K562 (cell line): ENCODE data around the gene EIF5B. TPM values are rescaled to one million over a fixed set of nuclear protein-coding genes. Genes with fewer than 3 reads are reported as not detected.

Experiments
- ATAC-seq: fragments of 200-7000 bp; cut with Tn5 transposase; 3 replicates; pipeline ENCODE4 v1.9.1; 2020; ENCODE audit warnings: moderate library complexity
- BruUV-seq: library from RNA; stranded (reverse); fragments of 400-500 nt; replicated peaks from 2 replicates; lab custom pipeline; 2021; lab: Mats Ljungman, UMichigan
- CTCF ChIA-PET: fragments of 300-600 bp; formaldehyde crosslinking; extraction: SDS; loops from one replicate; lab custom pipeline; 2021; ENCODE audit warnings: low intra/inter-chr PET ratio; lab: Yijun Ruan, JAX
- POLR2A ChIA-PET: fragments of 300-600, 350-650 bp; sonication (Branson Sonifier 250); formaldehyde crosslinking; extraction: SDS; loops from one replicate; lab custom pipeline; 2021; ENCODE audit warnings: antibody characterized with exemption, inconsistent platforms; lab: Yijun Ruan, JAX
- DNase-seq, 4 experiments: peaks; one replicate each; pipeline versions ENCODE4 v3.0.0 to v3.0.0-alpha.2; 2011 to 2018; ENCODE audit warnings: low spot score in 3 of 4, mixed read lengths in 3 of 4; ENCODE audit errors: extremely low read depth in 1 of 4
- FAIRE-seq: peaks from 2 replicates; lab custom pipeline; 2011; peaks lifted over from hg19 to GRCh38; lab: Jason Lieb, UNC
- H2AFZ ChIP-seq: 2 replicates; pipeline ENCODE4 v1.6.0; 2011; ENCODE audit warnings: low read depth, low read length, control low read depth, inconsistent platforms
- H3K27ac ChIP-seq: fragments of 200-600 bp; 3 replicates; pipeline ENCODE4 v1.8.0; 2011; ENCODE audit warnings: low read depth, mild to moderate bottlenecking, control low read depth, inconsistent platforms, low read length, moderate library complexity, mixed read lengths; ENCODE audit errors: extremely low read depth
- H3K27me3 ChIP-seq, 2 experiments: fragments of 300-600 bp in 1 of 2; 2 replicates in 1 of 2; 3 replicates in 1 of 2; pipeline versions ENCODE4 v1.6.0 to v1.8.0; 2011; ENCODE audit warnings: inconsistent platforms in 2 of 2, low read length in 2 of 2, mild to moderate bottlenecking in 1 of 2, mixed read lengths in 1 of 2, moderate library complexity in 1 of 2; ENCODE audit not compliant: control insufficient read depth in 2 of 2, insufficient read depth in 2 of 2
- H3K36me3 ChIP-seq: fragments of 300-600 bp; 3 replicates; pipeline ENCODE4 v1.8.0; 2011; ENCODE audit warnings: mild to moderate bottlenecking, low read length, inconsistent platforms; ENCODE audit not compliant: control insufficient read depth, insufficient read depth
- H3K4me1 ChIP-seq, 2 experiments: fragments of 200-600 bp in 1 of 2; replicated peaks in 1 of 2; 2 replicates in 1 of 2; 3 replicates in 1 of 2; pipeline versions ENCODE4 v1.5.1 to v1.8.0; 2011; ENCODE audit warnings: inconsistent platforms in 2 of 2, low read length in 2 of 2, mild to moderate bottlenecking in 1 of 2, mixed read lengths in 1 of 2, moderate library complexity in 1 of 2; ENCODE audit not compliant: control insufficient read depth in 2 of 2, insufficient read depth in 2 of 2
- H3K4me2 ChIP-seq: 2 replicates; pipeline ENCODE4 v1.6.1; 2011; ENCODE audit warnings: low read length, control low read depth, inconsistent platforms, mixed read lengths; ENCODE audit not compliant: insufficient read depth
- H3K4me3 ChIP-seq: fragments of 200-600 bp; sonication (generic), shearing (Covaris generic); 2 replicates; pipeline ENCODE4 v1.5.1; 2016; ENCODE audit warnings: control low read depth, inconsistent platforms
- H3K79me2 ChIP-seq: fragments of 200-600 bp; 3 replicates; pipeline ENCODE4 v1.8.0; 2011; ENCODE audit warnings: low read length, inconsistent platforms; ENCODE audit not compliant: control insufficient read depth, insufficient read depth
- H3K9ac ChIP-seq, 2 experiments: 2 replicates each; pipeline versions ENCODE4 v1.6.0 to v1.6.1; 2011; ENCODE audit warnings: low read depth in 2 of 2, low read length in 2 of 2, control low read depth in 1 of 2, inconsistent platforms in 1 of 2, mild to moderate bottlenecking in 1 of 2, mixed read lengths in 1 of 2; ENCODE audit not compliant: insufficient read depth in 1 of 2
- H3K9me1 ChIP-seq: one replicate; pipeline ENCODE4 v1.6.0; 2011; ENCODE audit warnings: inconsistent platforms, mild to moderate bottlenecking, low read length, moderate library complexity; ENCODE audit not compliant: control insufficient read depth, insufficient read depth
- H3K9me3 ChIP-seq: replicated peaks from 2 replicates; pipeline ENCODE4 v1.5.1; 2011; ENCODE audit warnings: low read depth, low read length, inconsistent platforms; ENCODE audit not compliant: control insufficient read depth, insufficient read depth
- H4K20me1 ChIP-seq: replicated peaks from 2 replicates; pipeline ENCODE4 v1.6.1; 2011; ENCODE audit warnings: low read length, inconsistent platforms, mixed read lengths; ENCODE audit not compliant: control insufficient read depth, insufficient read depth
- BACH1 ChIP-seq: fragments of 200-800 bp; sonication (Bioruptor generic); IDR thresholded peaks from 2 replicates; pipeline ENCODE4 v1.6.1; 2016; ENCODE audit warnings: missing genetic modification characterization, missing compliant biosample characterization
- CHD2 ChIP-seq: IDR thresholded peaks from 2 replicates; pipeline ENCODE4 v1.6.1; 2011; ENCODE audit warnings: low read depth, low read length
- MEF2D ChIP-seq: conservative IDR thresholded peaks from 2 replicates; pipeline ENCODE4 v1.6.1; 2016; ENCODE audit warnings: low read depth, missing genetic modification characterization, missing compliant biosample characterization
- MTA1 ChIP-seq: fragments of 450-650 bp; IDR thresholded peaks from 2 replicates; pipeline ENCODE4 v1.6.1; 2017; ENCODE audit warnings: borderline replicate concordance
- NCOA2 ChIP-seq, 2 experiments: fragments of 450-650 bp; IDR thresholded peaks; 2 replicates each; pipeline ENCODE4 v1.6.1; 2018; ENCODE audit warnings: mild to moderate bottlenecking in 2 of 2, moderate library complexity in 1 of 2; ENCODE audit not compliant: partially characterized antibody in 2 of 2
- NR2C1 ChIP-seq, 2 experiments: fragments of 450-650 bp; IDR thresholded peaks; 2 replicates each; pipeline ENCODE4 v1.6.1; 2017; ENCODE audit warnings: mild to moderate bottlenecking in 2 of 2, antibody characterized with exemption in 1 of 2, inconsistent platforms in 1 of 2, missing compliant biosample characterization in 1 of 2, missing genetic modification characterization in 1 of 2
- PHB2 ChIP-seq: fragments of 450-650 bp; IDR thresholded peaks from 2 replicates; pipeline ENCODE4 v1.6.1; 2017; ENCODE audit warnings: low read depth
- RBM14 ChIP-seq: fragments of 200-400 bp; formaldehyde crosslinking; IDR thresholded peaks from 2 replicates; pipeline ENCODE4 v1.6.1; 2018; ENCODE audit warnings: low read depth, mild to moderate bottlenecking, low read length, moderate library complexity, borderline replicate concordance; ENCODE audit not compliant: insufficient read depth
- RBM25 ChIP-seq: fragments of 200-400 bp; formaldehyde crosslinking; IDR thresholded peaks from 2 replicates; pipeline ENCODE4 v1.6.1; 2018; ENCODE audit warnings: low read length, low read depth, moderate library complexity; ENCODE audit not compliant: severe bottlenecking
- SMAD3 ChIP-seq: fragments of 450-650 bp; formaldehyde crosslinking; conservative IDR thresholded peaks from 2 replicates; pipeline ENCODE4 v1.4.0; 2020; ENCODE audit warnings: mild to moderate bottlenecking
- TRIM28 ChIP-seq: fragments of 450-650 bp; IDR thresholded peaks from 2 replicates; pipeline ENCODE4 v1.6.1; 2017
- ZKSCAN1 ChIP-seq: fragments of 150-350 bp; IDR thresholded peaks from 2 replicates; pipeline ENCODE4 v1.6.1; 2016; ENCODE audit warnings: low read depth, low read length
- ZNF431 ChIP-seq: sonication (generic); formaldehyde crosslinking; IDR thresholded peaks from 2 replicates; pipeline ENCODE4 v1.8.0; 2022; ENCODE audit warnings: mild to moderate bottlenecking, missing genetic modification reagents
- ZNF766 ChIP-seq: fragments of 200-800 bp; sonication (Bioruptor generic); conservative IDR thresholded peaks from 2 replicates; pipeline ENCODE4 v1.6.1; 2016; ENCODE audit warnings: missing genetic modification characterization, missing compliant biosample characterization
- WGBS: fragments of 100-300 bp; shearing (Covaris generic); methylation state at CpG from one replicate; pipeline ENCODE4 v1.1.6; 2016; ENCODE audit warnings: low coverage, mixed read lengths; ENCODE audit not compliant: insufficient coverage; ENCODE audit errors: missing lambda C conversion rate; 5-methylcytosine and 5-hydroxymethylcytosine counted together
- in situ Hi-C: fragments of 300-500 bp; cut with MboI; formaldehyde crosslinking; loops from 4 replicates; pipeline ENCODE4 v1.15.0; 2018; ENCODE audit warnings: inconsistent platforms, mixed read lengths
- intact Hi-C: fragments of 100-400 bp; cut with micrococcal nuclease; formaldehyde crosslinking; loops from 2 replicates; pipeline ENCODE4 v1.14.2; 2022
- polyA plus RNA-seq, 8 experiments: library from polyadenylated mRNA; depleted of rRNA in 4 of 8; stranded (reverse) in 5 of 8; unstranded in 3 of 8; fragments of >200 nt; fragmentation: Nextera tagmentation in 2 of 8; fragmentation: Illumina TruSeq in 1 of 8; extraction: Ambion mirVana in 2 of 8; extraction: Trizol in 1 of 8; gene quantifications; 2 replicates each; pipeline versions ENCODE4 v1.2.1 to v1.2.3, GENCODE V29; 2011 to 2014; ENCODE audit warnings: inconsistent platforms in 1 of 8, missing spikeins in 1 of 8
- total RNA-seq, 7 experiments: library from RNA; depleted of rRNA in 6 of 7; stranded (reverse); fragments of >200 nt in 6 of 7; fragmentation: Illumina TruSeq in 2 of 7; extraction: Trizol in 2 of 7; gene quantifications; 2 replicates each; pipeline versions ENCODE4 v1.2.1 to v1.2.3, GENCODE V29; 2011 to 2021; ENCODE audit warnings: low replicate concordance in 1 of 7
- TF ChIP-seq, protein P1 (sequence below): fragments of 250-450 bp; sonication (Bioruptor Pico); IDR thresholded peaks from 2 replicates; pipeline ENCODE4 v1.4.0; 2020; ENCODE audit warnings: mild to moderate bottlenecking, moderate library complexity
- TF ChIP-seq, protein P2 (sequence below): fragments of 450-650 bp; formaldehyde crosslinking; IDR thresholded peaks from 2 replicates; pipeline ENCODE4 v1.4.0; 2022; ENCODE audit warnings: missing genetic modification characterization

Gene EIF5B
- total and polyA plus RNA-seq, 9 of the 15 experiments (the other 6 are each of a cell fraction or from before 2014, with no cell fraction given), result 26.5 to 143 (median 47.7) TPM

DNA sequence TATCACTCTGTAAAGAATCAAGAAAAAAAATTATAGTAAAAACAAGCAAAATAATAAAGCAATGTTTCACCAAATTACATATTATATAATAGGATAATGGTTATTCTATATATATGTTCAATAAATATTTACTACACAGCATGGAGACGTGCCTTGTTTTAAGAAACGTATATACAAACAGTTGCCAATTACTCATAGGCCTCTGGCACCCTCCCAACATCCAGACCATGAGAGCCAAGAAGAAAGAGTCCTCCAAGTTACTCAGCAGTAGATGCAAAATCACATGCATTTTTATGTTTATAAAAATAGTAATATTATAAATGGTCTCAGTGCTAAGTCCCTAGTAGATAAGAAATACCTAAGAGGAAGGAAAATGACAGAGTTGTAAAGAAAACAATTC lies 87.8 kb downstream of the EIF5B start (continued):
- TF ChIP-seq NCOA2 (IDR thresholded peaks at IDR 0.05; ENCODE audit: partially characterized antibody in 2 of 2) (no peak), PHB2 (no peak), NR2C1 (IDR thresholded peaks at IDR 0.05) (no peak), NR2C1 (tag; IDR thresholded peaks at IDR 0.05) (no peak)
- TF ChIP-seq, protein P1, sequence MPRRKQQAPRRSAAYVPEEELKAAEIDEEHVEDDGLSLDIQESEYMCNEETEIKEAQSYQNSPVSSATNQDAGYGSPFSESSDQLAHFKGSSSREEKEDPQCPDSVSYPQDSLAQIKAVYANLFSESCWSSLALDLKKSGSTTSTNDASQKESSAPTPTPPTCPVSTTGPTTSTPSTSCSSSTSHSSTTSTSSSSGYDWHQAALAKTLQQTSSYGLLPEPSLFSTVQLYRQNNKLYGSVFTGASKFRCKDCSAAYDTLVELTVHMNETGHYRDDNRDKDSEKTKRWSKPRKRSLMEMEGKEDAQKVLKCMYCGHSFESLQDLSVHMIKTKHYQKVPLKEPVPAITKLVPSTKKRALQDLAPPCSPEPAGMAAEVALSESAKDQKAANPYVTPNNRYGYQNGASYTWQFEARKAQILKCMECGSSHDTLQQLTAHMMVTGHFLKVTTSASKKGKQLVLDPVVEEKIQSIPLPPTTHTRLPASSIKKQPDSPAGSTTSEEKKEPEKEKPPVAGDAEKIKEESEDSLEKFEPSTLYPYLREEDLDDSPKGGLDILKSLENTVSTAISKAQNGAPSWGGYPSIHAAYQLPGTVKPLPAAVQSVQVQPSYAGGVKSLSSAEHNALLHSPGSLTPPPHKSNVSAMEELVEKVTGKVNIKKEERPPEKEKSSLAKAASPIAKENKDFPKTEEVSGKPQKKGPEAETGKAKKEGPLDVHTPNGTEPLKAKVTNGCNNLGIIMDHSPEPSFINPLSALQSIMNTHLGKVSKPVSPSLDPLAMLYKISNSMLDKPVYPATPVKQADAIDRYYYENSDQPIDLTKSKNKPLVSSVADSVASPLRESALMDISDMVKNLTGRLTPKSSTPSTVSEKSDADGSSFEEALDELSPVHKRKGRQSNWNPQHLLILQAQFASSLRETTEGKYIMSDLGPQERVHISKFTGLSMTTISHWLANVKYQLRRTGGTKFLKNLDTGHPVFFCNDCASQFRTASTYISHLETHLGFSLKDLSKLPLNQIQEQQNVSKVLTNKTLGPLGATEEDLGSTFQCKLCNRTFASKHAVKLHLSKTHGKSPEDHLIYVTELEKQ, result no peak

DNA sequence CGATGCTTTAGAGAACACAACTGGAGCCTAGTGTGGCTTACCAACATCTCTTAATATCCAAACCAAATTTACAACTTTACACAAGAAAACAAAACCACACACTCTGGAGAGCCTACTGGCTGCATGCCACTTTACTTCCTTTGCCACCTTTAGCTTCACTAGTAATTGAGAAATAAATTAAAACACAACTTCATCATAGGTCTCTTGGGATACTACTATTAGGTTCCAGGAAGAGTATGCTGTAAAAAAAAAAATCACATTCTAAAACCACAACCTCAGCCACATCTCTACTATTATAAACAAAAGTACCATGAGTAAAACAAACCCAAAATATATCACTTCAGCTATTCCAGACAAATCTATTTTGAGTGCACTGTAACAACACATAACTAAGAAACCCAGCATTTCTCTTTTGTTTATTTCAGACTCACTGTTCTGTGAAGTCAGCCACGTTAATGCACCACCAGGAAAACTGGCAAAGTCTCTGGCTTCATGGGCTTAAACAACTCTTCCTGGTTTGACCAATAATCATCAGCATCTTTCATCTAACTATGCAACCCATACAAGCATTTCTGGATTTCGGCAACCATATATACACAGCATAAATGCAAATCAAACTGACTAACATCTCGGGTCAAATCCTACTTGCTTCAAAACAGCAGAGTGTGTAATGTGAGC lies 93.6 kb downstream of the EIF5B start:
- in situ Hi-C loops (no loop called here), intact Hi-C loops (no loop called here)
- no peak for ATAC-seq
- POLR2A ChIA-PET, result interaction anchor here (0.7 to 1.2 kb wide), 2 partner anchors 16 to 17 kb away, joined by 3 to 5 read pairs; no protein-coding TSS in a partner anchor
- Histone ChIP-seq H3K9me3 (no peaks in the 10 kb centered on the region), H3K4me1 (no peaks in the 10 kb centered on the region), H2AFZ (no peak overlapping the region), H3K27me3 (no peaks in the 10 kb centered on the region), H3K9me1 (no peaks in the 10 kb centered on the region), H3K36me3 (peaks cover 80% of the 10 kb centered on the region), H3K4me2 (no peak overlapping the region), H3K79me2 (peaks cover 4% of the 10 kb centered on the region; the same call in 1 of the 3 replicates), H4K20me1 (no peaks in the 10 kb centered on the region), H3K4me3 (no peak overlapping the region), H3K27ac (no peak overlapping the region), H3K9ac (no peak overlapping the region)
- FAIRE-seq, result no peak
- 89% methylated on average over 4 of the region's 4 CpGs for WGBS
- DNase-seq, result no peak
- CTCF ChIA-PET, result no interaction called here
- no TSS peak for BruUV-seq
- TF ChIP-seq ZNF431 (CRISPR knock-in tag) (no peak), RBM14 (no peak), MTA1 (no peak), BACH1 (no peak), TRIM28 (no peak), MEF2D (no peak), RBM25 (no peak), SMAD3 (CRISPR knock-in tag) (no peak), ZKSCAN1 (no peak), CHD2 (no peak), ZNF766 (no peak)
- TF ChIP-seq, protein P2, sequence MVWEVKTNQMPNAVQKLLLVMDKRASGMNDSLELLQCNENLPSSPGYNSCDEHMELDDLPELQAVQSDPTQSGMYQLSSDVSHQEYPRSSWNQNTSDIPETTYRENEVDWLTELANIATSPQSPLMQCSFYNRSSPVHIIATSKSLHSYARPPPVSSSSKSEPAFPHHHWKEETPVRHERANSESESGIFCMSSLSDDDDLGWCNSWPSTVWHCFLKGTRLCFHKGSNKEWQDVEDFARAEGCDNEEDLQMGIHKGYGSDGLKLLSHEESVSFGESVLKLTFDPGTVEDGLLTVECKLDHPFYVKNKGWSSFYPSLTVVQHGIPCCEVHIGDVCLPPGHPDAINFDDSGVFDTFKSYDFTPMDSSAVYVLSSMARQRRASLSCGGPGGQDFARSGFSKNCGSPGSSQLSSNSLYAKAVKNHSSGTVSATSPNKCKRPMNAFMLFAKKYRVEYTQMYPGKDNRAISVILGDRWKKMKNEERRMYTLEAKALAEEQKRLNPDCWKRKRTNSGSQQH, result no peak
